ENCODE results near the gene THRAP3. TPM values are rescaled to one million over a fixed set of nuclear protein-coding genes. Genes with fewer than 3 reads are reported as not detected.

The THRAP3 gene
- total RNA-seq, 1 experiment from 2014 or later: 55.7 TPM

DNA sequence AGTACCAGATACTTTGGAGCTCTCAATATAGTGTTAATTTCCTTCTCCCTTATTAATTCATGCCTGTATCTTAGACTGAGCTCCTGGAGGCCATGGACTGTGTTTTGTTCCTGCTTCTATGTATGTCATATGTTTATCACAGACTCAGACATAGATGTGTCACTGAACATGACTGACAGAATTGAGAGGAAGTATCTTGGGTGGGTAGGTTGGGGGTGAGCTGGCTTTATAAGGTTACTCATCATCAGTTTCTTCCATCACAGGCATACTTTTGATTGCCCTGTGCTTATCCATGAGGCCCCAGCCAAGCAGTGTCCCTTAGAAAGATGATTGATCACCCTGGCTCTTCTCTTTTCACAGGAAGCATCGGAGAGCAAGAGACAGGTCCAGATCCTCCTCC is 76.3 kb downstream of the THRAP3 start:
- H3K4me1 ChIP-seq (ENCODE audit: insufficient read depth, low read length): peaks cover 33% of the 10 kb centered on the region
- H3K9ac ChIP-seq (ENCODE audit: low read length): peak overlapping the region; percentile 47
- H3K27me3 ChIP-seq (ENCODE audit: low read length): no peaks in the 10 kb centered on the region
- POLR2A ChIA-PET (ENCODE audit: unreplicated experiment): interaction anchor here (0.6 kb wide), 2 partner anchors 8 to 76 kb away, joined by 4 to 6 read pairs; partner anchors contain the start of gene THRAP3
- H3K79me2 ChIP-seq (ENCODE audit: low read length): peaks cover 15% of the 10 kb centered on the region
- peak overlapping the region; percentile 19; the same call in 1 of the 2 replicates for H3K4me3 ChIP-seq (ENCODE audit: low read length)
- DNase-seq (peak; percentile 76), ATAC-seq (peak; percentile 29)
- peaks cover 11% of the 10 kb centered on the region for H3F3A ChIP-seq (ENCODE audit: low read length, unreplicated experiment)
- H3K27ac ChIP-seq (ENCODE audit: low read length): peak overlapping the region; percentile 86
- TF ChIP-seq EZH2 (IDR thresholded peaks at IDR 0.05; ENCODE audit: low read length, unreplicated experiment): no peak
- TF ChIP-seq, protein P1, sequence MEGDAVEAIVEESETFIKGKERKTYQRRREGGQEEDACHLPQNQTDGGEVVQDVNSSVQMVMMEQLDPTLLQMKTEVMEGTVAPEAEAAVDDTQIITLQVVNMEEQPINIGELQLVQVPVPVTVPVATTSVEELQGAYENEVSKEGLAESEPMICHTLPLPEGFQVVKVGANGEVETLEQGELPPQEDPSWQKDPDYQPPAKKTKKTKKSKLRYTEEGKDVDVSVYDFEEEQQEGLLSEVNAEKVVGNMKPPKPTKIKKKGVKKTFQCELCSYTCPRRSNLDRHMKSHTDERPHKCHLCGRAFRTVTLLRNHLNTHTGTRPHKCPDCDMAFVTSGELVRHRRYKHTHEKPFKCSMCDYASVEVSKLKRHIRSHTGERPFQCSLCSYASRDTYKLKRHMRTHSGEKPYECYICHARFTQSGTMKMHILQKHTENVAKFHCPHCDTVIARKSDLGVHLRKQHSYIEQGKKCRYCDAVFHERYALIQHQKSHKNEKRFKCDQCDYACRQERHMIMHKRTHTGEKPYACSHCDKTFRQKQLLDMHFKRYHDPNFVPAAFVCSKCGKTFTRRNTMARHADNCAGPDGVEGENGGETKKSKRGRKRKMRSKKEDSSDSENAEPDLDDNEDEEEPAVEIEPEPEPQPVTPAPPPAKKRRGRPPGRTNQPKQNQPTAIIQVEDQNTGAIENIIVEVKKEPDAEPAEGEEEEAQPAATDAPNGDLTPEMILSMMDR (conservative IDR thresholded peaks at IDR 0.05; ENCODE audit: low read depth, low read length): no peak
- TF ChIP-seq EZH2phosphoT487 (IDR thresholded peaks at IDR 0.05; ENCODE audit: borderline replicate concordance, low read length): no peak
- no TSS peak for BruUV-seq (replicated peaks)
- H3K36me3 ChIP-seq (ENCODE audit: low read depth, low read length): peaks cover 51% of the 10 kb centered on the region
- no peaks in the 10 kb centered on the region for H3K9me3 ChIP-seq (ENCODE audit: low read length)
- no peaks in the 10 kb centered on the region for H3K9me2 ChIP-seq (replicated peaks; ENCODE audit: low read length)
- CTCF ChIA-PET: interaction anchor here (0.5 to 1.1 kb wide), 16 partner anchors 11 to 763 kb away, joined by 3 to 11 read pairs (median 3); partner anchors contain the start of genes THRAP3 and TRAPPC3
- peak overlapping the region; percentile 68 for H3K4me2 ChIP-seq (ENCODE audit: low read length)
- intact Hi-C loops (cut with micrococcal nuclease): loop anchor here (1.0 to 2.0 kb wide), 2 partner anchors 76 to 86 kb away; partner anchors contain the start of gene THRAP3
- H4K20me1 ChIP-seq (ENCODE audit: low read length): 0 out of 2 replicates have a peak, but pooled peaks cover 4% of the 10 kb centered on the region
- H2AFZ ChIP-seq (ENCODE audit: low read length): no peak overlapping the region

DNA sequence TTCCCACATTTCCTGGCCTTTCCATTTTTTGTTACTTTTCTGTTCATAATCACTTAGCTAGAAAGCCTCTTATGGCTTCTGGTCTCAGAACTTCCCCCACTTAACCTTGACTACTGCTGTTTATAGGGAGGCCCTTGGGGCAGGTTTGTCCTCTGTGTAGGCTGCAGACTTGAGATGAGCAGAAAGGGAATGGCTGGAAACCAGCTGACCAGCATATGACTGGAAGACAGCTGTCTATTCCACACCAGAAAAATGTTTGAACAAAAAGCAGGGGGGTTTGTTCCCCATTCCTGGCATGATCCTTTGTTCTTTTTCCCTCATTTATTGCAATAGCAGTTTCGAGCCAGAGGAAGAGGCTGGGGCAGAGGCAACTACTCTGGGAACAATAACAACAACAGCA is 77.0 kb downstream of the THRAP3 start:
- intact Hi-C loops (cut with micrococcal nuclease): loop anchor here (2.0 kb wide), 1 partner anchor 76 kb away; the partner anchor contains the start of gene THRAP3
- H3K9me2 ChIP-seq (replicated peaks; ENCODE audit: low read length): no peaks in the 10 kb centered on the region
- H3K4me3 ChIP-seq (ENCODE audit: low read length): no peak overlapping the region
- CTCF ChIA-PET: no interaction called here
- peak overlapping the region; percentile 86 for H3K27ac ChIP-seq (ENCODE audit: low read length)
- peak overlapping the region; percentile 47 for H3K9ac ChIP-seq (ENCODE audit: low read length)
- DNase-seq: no peak
- peaks cover 46% of the 10 kb centered on the region for H3K36me3 ChIP-seq (ENCODE audit: low read depth, low read length)
- 0 out of 2 replicates have a peak, but pooled peaks cover 4% of the 10 kb centered on the region for H4K20me1 ChIP-seq (ENCODE audit: low read length)
- peak overlapping the region; percentile 68 for H3K4me2 ChIP-seq (ENCODE audit: low read length)
- TF ChIP-seq EZH2 (IDR thresholded peaks at IDR 0.05; ENCODE audit: low read length, unreplicated experiment): no peak
- no peak for TF ChIP-seq EZH2phosphoT487 (IDR thresholded peaks at IDR 0.05; ENCODE audit: borderline replicate concordance, low read length)
- TF ChIP-seq, protein P1 (conservative IDR thresholded peaks at IDR 0.05; ENCODE audit: low read depth, low read length): no peak
- no peak for ATAC-seq
- POLR2A ChIA-PET (ENCODE audit: unreplicated experiment): no interaction called here
- H3K4me1 ChIP-seq (ENCODE audit: insufficient read depth, low read length): peaks cover 39% of the 10 kb centered on the region
- peaks cover 15% of the 10 kb centered on the region for H3K79me2 ChIP-seq (ENCODE audit: low read length)
- no peak overlapping the region for H2AFZ ChIP-seq (ENCODE audit: low read length)
- no peaks in the 10 kb centered on the region for H3K27me3 ChIP-seq (ENCODE audit: low read length)
- no peaks in the 10 kb centered on the region for H3K9me3 ChIP-seq (ENCODE audit: low read length)
- no TSS peak for BruUV-seq (replicated peaks)
- peaks cover 11% of the 10 kb centered on the region for H3F3A ChIP-seq (ENCODE audit: low read length, unreplicated experiment)

DNA sequence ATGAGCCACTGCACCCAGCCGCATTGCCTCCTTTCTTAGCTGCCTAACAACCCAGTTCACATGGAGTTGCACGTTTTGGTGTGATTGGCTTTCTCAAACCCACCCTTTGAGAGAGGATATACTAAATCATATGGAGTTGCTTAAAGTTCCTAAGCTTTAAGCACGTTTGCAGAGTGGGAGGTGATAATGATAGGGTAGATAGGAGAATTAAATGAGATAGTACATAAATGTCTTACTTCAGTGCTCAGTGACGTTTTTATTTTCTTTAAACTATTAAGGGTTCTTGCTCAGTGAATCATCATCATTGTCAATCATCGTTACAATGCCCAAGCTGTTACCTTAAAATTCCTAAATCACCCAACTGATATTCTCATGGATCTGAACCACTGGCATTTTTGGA is 79.0 kb downstream of the THRAP3 start:
- Histone ChIP-seq H3K27ac (ENCODE audit: low read length) (no peak overlapping the region), H4K20me1 (ENCODE audit: low read length) (0 out of 2 replicates have a peak, but pooled peaks cover 4% of the 10 kb centered on the region), H3F3A (ENCODE audit: low read length, unreplicated experiment) (peaks cover 11% of the 10 kb centered on the region), H3K9me3 (ENCODE audit: low read length) (no peaks in the 10 kb centered on the region), H3K9me2 (replicated peaks; ENCODE audit: low read length) (no peaks in the 10 kb centered on the region), H2AFZ (ENCODE audit: low read length) (no peak overlapping the region), H3K4me2 (ENCODE audit: low read length) (no peak overlapping the region), H3K27me3 (ENCODE audit: low read length) (no peaks in the 10 kb centered on the region), H3K4me3 (ENCODE audit: low read length) (no peak overlapping the region), H3K79me2 (ENCODE audit: low read length) (peaks cover 25% of the 10 kb centered on the region), H3K9ac (ENCODE audit: low read length) (no peak overlapping the region), H3K4me1 (ENCODE audit: insufficient read depth, low read length) (peaks cover 40% of the 10 kb centered on the region), H3K36me3 (ENCODE audit: low read depth, low read length) (peaks cover 34% of the 10 kb centered on the region)
- POLR2A ChIA-PET (ENCODE audit: unreplicated experiment): no interaction called here
- no peak for DNase-seq
- no peak for TF ChIP-seq EZH2phosphoT487 (IDR thresholded peaks at IDR 0.05; ENCODE audit: borderline replicate concordance, low read length)
- TF ChIP-seq, protein P1 (conservative IDR thresholded peaks at IDR 0.05; ENCODE audit: low read depth, low read length): no peak
- no peak for TF ChIP-seq EZH2 (IDR thresholded peaks at IDR 0.05; ENCODE audit: low read length, unreplicated experiment)
- no TSS peak for BruUV-seq (replicated peaks)
- CTCF ChIA-PET: no interaction called here
- intact Hi-C loops (cut with micrococcal nuclease): no loop called here
- ATAC-seq: no peak

Measured in PC-3 (cell line).